Neural cell (in vitro differentiated cells): ENCODE data around the gene MYNN. TPM values are rescaled to one million over a fixed set of nuclear protein-coding genes. Genes with fewer than 3 reads are reported as not detected.

ENCODE experiments used
- H2AFZ ChIP-seq: fragments of 200-600, 300-800 bp; sonication (generic), shearing (Covaris generic); 2 replicates; pipeline ENCODE4 v1.6.0; 2014; ENCODE audit warnings: low read depth, mild to moderate bottlenecking, antibody characterized with exemption, low read length, moderate library complexity
- H3F3A ChIP-seq: fragments of 200-600 bp; shearing (Covaris generic); 2 replicates; pipeline ENCODE4 v1.6.1; 2016; ENCODE audit warnings: mild to moderate bottlenecking, moderate library complexity, mixed read lengths, antibody characterized with exemption, low read length; ENCODE audit not compliant: insufficient read depth, poor library complexity, severe bottlenecking
- H3K27ac ChIP-seq: fragments of 200-600, 300-800 bp; sonication (generic), shearing (Covaris generic); 2 replicates; pipeline ENCODE4 v1.5.1; 2014; ENCODE audit warnings: mild to moderate bottlenecking, low read length, moderate library complexity
- H3K27me3 ChIP-seq: fragments of 300-800, 200-600 bp; sonication (generic), shearing (Covaris generic); 2 replicates; pipeline ENCODE4 v1.6.0; 2014; ENCODE audit warnings: mild to moderate bottlenecking, low read depth, low read length, moderate library complexity; ENCODE audit not compliant: insufficient read depth
- H3K36me3 ChIP-seq: fragments of 300-800, 200-600 bp; sonication (generic), shearing (Covaris generic); 2 replicates; pipeline ENCODE4 v1.5.1; 2014; ENCODE audit warnings: mild to moderate bottlenecking, antibody characterized with exemption, low read length, moderate library complexity; ENCODE audit not compliant: insufficient read depth
- H3K4me2 ChIP-seq: fragments of 300-800, 200-600 bp; sonication (generic), shearing (Covaris generic); 2 replicates; pipeline ENCODE4 v1.6.0; 2014; ENCODE audit warnings: mild to moderate bottlenecking, low read length
- H3K4me3 ChIP-seq: fragments of 300-800, 200-600 bp; sonication (generic), shearing (Covaris generic); 2 replicates; pipeline ENCODE4 v1.5.1; 2014; ENCODE audit warnings: mild to moderate bottlenecking, low read length, moderate library complexity
- H3K79me2 ChIP-seq: fragments of 200-600 bp; shearing (Covaris generic); replicated peaks from 2 replicates; pipeline ENCODE4 v1.6.0; 2014; ENCODE audit warnings: mild to moderate bottlenecking, low read length, moderate library complexity; ENCODE audit not compliant: insufficient read depth
- H3K9ac ChIP-seq: fragments of 300-800, 200-600 bp; sonication (generic), shearing (Covaris generic); 2 replicates; pipeline ENCODE4 v1.6.1; 2016; ENCODE audit warnings: mild to moderate bottlenecking, low read length, mixed read lengths
- H3K9me2 ChIP-seq: fragments of 200-600 bp; shearing (Covaris generic); 2 replicates; pipeline ENCODE4 v1.6.1; 2016; ENCODE audit warnings: mild to moderate bottlenecking, low read length, mixed read lengths; ENCODE audit not compliant: insufficient read depth
- H3K9me3 ChIP-seq: fragments of 200-600, 300-800 bp; sonication (generic), shearing (Covaris generic); 2 replicates; pipeline ENCODE4 v1.6.1; 2016; ENCODE audit warnings: mild to moderate bottlenecking, mixed run types, low read length, moderate library complexity, mixed read lengths
- H4K20me1 ChIP-seq: fragments of 200-600 bp; shearing (Covaris generic); 2 replicates; pipeline ENCODE4 v1.6.1; 2016; ENCODE audit warnings: mild to moderate bottlenecking, mixed run types; ENCODE audit not compliant: insufficient read depth
- CTCF ChIP-seq: fragments of 450-650 bp; IDR thresholded peaks from 2 replicates; pipeline ENCODE4 v1.5.1; 2014; ENCODE audit warnings: antibody characterized with exemption, mild to moderate bottlenecking, moderate library complexity; ENCODE audit not compliant: poor library complexity, severe bottlenecking
- EP300 ChIP-seq: fragments of 450-650 bp; conservative IDR thresholded peaks from 2 replicates; pipeline ENCODE4 v1.6.1; 2014; ENCODE audit warnings: antibody characterized with exemption, mild to moderate bottlenecking, moderate library complexity; ENCODE audit not compliant: poor library complexity, severe bottlenecking
- EZH2 ChIP-seq: fragments of 200-600, 300-800 bp; shearing (Covaris generic), sonication (generic); IDR thresholded peaks from 2 replicates; pipeline ENCODE4 v1.6.1; 2014; ENCODE audit warnings: antibody characterized with exemption, low read length, borderline replicate concordance, mild to moderate bottlenecking; ENCODE audit not compliant: insufficient read depth, poor library complexity, severe bottlenecking
- MXI1 ChIP-seq: fragments of 450-650 bp; conservative IDR thresholded peaks from 2 replicates; pipeline ENCODE4 v1.6.1; 2014; ENCODE audit warnings: antibody characterized with exemption, mild to moderate bottlenecking; ENCODE audit not compliant: poor library complexity, severe bottlenecking
- POLR2AphosphoS5 ChIP-seq: IDR thresholded peaks from 2 replicates; pipeline ENCODE4 v1.6.1; 2012
- RAD21 ChIP-seq: fragments of 450-650 bp; conservative IDR thresholded peaks from 2 replicates; pipeline ENCODE4 v1.6.1; 2014; ENCODE audit warnings: antibody characterized with exemption, mild to moderate bottlenecking, moderate library complexity
- REST ChIP-seq: IDR thresholded peaks from 2 replicates; pipeline ENCODE4 v1.6.1; 2012; ENCODE audit warnings: borderline replicate concordance
- SMC3 ChIP-seq: fragments of 450-650 bp; conservative IDR thresholded peaks from 2 replicates; pipeline ENCODE4 v1.6.1; 2014; ENCODE audit warnings: antibody characterized with exemption, mild to moderate bottlenecking, moderate library complexity; ENCODE audit not compliant: poor library complexity
- TAF1 ChIP-seq: IDR thresholded peaks from 2 replicates; pipeline ENCODE4 v1.6.1; 2012; ENCODE audit warnings: low read depth
- polyA plus RNA-seq: library from polyadenylated mRNA; depleted of rRNA; stranded (reverse); fragments of >200 nt; gene quantifications from 2 replicates; pipeline ENCODE4 v1.2.3, GENCODE V29; 2014

MYNN gene
- polyA plus RNA-seq, 1 donor from 2014 or later, result 27.0 TPM

GRCh38 chr3:169746924-169747323 lies 26.3 kb upstream of the MYNN start:
- Histone ChIP-seq H3K36me3 (no peaks in the 10 kb centered on the region), H2AFZ (no peak overlapping the region), H3K79me2 (no peaks in the 10 kb centered on the region), H3K9me2 (no peaks in the 10 kb centered on the region), H4K20me1 (no peaks in the 10 kb centered on the region), H3K27me3 (no peaks in the 10 kb centered on the region), H3K9ac (no peak overlapping the region), H3K4me2 (no peak overlapping the region), H3F3A (no peaks in the 10 kb centered on the region), H3K9me3 (no peaks in the 10 kb centered on the region), H3K4me3 (no peak overlapping the region), H3K27ac (no peak overlapping the region)
- no peak for TF ChIP-seq EP300
- no peak for TF ChIP-seq POLR2AphosphoS5
- TF ChIP-seq TAF1, result no peak
- TF ChIP-seq MXI1, result no peak
- TF ChIP-seq REST, result no peak
- TF ChIP-seq EZH2, result no peak
- TF ChIP-seq SMC3, result no peak
- TF ChIP-seq CTCF, result no peak
- no peak for TF ChIP-seq RAD21

- no peak overlapping the region for H3K9ac ChIP-seq
- H3K4me2 ChIP-seq, result no peak overlapping the region
- no peaks in the 10 kb centered on the region for H3K79me2 ChIP-seq
- H3F3A ChIP-seq, result no peaks in the 10 kb centered on the region
- H3K9me2 ChIP-seq, result no peaks in the 10 kb centered on the region
- H3K4me3 ChIP-seq, result no peak overlapping the region
- no peaks in the 10 kb centered on the region for H3K27me3 ChIP-seq
- H2AFZ ChIP-seq, result no peak overlapping the region
- no peaks in the 10 kb centered on the region for H3K36me3 ChIP-seq
- H3K27ac ChIP-seq, result no peak overlapping the region
- TF ChIP-seq REST (no peak), POLR2AphosphoS5 (no peak), SMC3 (no peak), MXI1 (no peak), RAD21 (no peak), TAF1 (no peak), EZH2 (no peak), CTCF (no peak), EP300 (no peak)
- H4K20me1 ChIP-seq, result no peaks in the 10 kb centered on the region
- H3K9me3 ChIP-seq, result no peaks in the 10 kb centered on the region
Measured at GRCh38 chr3:169748670-169749069, 24.5 kb upstream of the MYNN start.
